GM10248 (cell line): ENCODE measurements around the gene SLC30A3.

Experiments
- CTCF ChIA-PET: fragments of 300-600 bp; sonication (Branson Sonifier 250); formaldehyde crosslinking; extraction: SDS; loops from one replicate; lab custom pipeline; 2021; ENCODE audit warnings: antibody characterized with exemption; lab: Yijun Ruan, JAX
- POLR2A ChIA-PET: fragments of 350-650 bp; sonication (Branson Sonifier 250); formaldehyde crosslinking; extraction: SDS; loops from one replicate; lab custom pipeline; 2020; ENCODE audit warnings: antibody characterized with exemption; lab: Yijun Ruan, JAX
- DNase-seq: peaks from one replicate; pipeline ENCODE4 v3.0.0; 2012; ENCODE audit errors: extremely low spot score
- TF ChIP-seq, protein P1 (sequence below): IDR thresholded peaks from 2 replicates; pipeline ENCODE4 v1.5.1; 2012; ENCODE audit warnings: mild to moderate bottlenecking, low read depth; ENCODE audit errors: extremely low read depth, missing control alignments, control extremely low read depth

Gene SLC30A3

DNA sequence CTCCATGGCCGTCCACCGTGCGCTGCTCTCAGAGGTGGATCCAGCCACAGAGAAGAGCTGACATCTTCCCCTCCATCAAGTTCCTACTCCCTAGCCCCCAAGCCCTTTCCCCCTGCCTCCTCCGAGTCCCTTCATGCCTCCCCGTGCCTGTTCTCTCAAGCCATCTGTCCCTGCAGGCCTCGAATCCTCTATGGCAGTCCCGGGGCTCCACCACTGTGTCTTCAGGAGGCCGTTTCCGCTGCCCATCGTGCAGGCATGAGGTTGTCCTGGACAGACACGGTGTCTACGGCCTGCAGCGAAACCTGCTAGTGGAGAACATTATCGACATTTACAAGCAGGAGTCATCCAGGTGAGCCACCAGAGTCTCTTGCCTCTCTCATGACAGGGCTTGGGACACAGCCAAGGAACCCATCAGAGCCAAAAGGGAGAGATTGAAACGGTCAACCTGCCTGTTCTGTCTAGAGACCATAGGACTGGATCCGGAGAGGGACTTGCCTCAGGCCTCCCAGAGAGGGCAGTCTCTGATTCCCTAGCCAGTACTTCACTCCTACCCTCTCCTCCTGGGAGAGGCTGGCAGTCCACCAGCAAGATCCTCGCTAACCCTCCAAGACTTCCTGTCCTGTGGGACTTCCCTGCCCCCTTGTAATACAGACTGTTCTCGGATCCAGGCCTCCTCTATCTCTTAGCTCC is 35.7 kb upstream of the SLC30A3 start:
- TF ChIP-seq, protein P1, sequence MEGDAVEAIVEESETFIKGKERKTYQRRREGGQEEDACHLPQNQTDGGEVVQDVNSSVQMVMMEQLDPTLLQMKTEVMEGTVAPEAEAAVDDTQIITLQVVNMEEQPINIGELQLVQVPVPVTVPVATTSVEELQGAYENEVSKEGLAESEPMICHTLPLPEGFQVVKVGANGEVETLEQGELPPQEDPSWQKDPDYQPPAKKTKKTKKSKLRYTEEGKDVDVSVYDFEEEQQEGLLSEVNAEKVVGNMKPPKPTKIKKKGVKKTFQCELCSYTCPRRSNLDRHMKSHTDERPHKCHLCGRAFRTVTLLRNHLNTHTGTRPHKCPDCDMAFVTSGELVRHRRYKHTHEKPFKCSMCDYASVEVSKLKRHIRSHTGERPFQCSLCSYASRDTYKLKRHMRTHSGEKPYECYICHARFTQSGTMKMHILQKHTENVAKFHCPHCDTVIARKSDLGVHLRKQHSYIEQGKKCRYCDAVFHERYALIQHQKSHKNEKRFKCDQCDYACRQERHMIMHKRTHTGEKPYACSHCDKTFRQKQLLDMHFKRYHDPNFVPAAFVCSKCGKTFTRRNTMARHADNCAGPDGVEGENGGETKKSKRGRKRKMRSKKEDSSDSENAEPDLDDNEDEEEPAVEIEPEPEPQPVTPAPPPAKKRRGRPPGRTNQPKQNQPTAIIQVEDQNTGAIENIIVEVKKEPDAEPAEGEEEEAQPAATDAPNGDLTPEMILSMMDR, result no peak
- POLR2A ChIA-PET, result no interaction called here

DNA sequence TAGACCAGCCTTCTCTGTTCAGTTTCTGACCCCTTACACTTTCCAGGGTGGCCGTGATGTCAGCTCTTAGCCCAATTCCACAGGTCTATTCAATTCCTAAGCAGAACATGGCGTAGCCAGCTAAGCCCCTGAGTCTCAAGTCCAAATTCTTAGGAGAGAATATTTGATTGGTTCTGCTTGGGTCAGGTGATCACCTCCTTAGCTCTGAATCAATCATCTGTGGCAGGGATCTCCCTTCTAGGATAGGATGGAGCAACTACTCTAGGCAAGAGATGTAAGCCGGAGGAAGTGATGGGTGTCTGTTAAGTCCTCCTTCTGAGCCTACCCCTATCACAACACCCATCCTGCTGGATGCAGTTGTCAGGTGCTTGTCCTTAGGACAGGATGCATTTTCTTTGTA is 34.3 kb upstream of the SLC30A3 start:
- no peak for DNase-seq
- ChIA-PET CTCF (interaction anchor here (1.0 to 10.7 kb wide), 5 partner anchors 15 to 1324 kb away, joined by 3 to 138 read pairs (median 3); partner anchors contain the start of gene TRIM54), POLR2A (no interaction called here)
- TF ChIP-seq, protein P1, result no peak

More for the DNA sequence above, 35.7 kb upstream of the SLC30A3 start:
- CTCF ChIA-PET, result interaction anchor here (1.2 to 10.7 kb wide), 3 partner anchors 9 to 36 kb away, joined by 3 to 138 read pairs (median 3); partner anchors contain the start of gene TRIM54
- DNase-seq, result no peak

DNA sequence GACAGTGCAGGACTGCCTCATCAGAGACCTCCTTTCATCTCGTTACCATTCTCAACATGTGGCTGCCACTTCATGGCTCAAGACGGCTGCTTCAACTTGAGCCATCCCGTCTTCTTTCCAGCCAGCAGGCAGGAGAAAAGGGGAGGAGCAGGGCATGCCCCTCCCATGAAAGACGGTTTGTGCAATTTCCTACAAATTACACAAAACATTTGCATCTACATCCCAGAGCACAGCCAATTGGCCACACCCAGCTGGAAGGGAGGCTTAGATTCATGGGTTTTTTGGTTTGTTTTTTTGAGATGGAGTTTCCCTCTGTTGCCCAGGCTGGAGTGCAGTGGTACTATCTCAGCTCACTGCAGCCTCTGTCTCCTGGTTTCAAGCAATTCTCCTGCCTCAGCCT is 33.6 kb upstream of the SLC30A3 start:
- ChIA-PET POLR2A (no interaction called here), CTCF (interaction anchor here (1.3 to 10.7 kb wide), 4 partner anchors 14 to 335 kb away, joined by 3 to 138 read pairs (median 4); partner anchors contain the start of gene TRIM54)
- TF ChIP-seq, protein P1, result no peak
- no peak for DNase-seq

DNA sequence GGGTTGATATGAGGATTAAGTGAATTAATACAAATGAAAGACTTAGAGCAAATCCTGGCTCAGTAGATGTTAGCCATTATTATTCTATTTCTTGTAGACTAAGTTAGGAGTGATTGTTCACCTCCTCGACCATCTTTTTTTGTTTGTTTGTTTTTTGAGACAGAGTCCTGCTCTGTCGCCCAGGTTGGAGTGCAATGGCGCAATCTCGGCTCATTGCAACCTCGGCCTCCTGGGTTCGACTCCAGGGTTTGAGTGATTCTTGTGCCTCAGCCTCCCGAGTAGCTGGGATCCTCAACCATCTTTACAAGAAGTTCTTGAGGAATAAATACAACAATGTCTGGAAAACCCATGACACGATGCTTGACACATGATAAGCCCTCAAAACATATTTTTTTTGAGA is 32.1 kb upstream of the SLC30A3 start:
- no peak for DNase-seq
- CTCF ChIA-PET, result interaction anchor here (6.8 to 9.3 kb wide), 2 partner anchors 8 to 14 kb away, joined by 63 to 87 read pairs; partner anchors contain the start of gene TRIM54
- TF ChIP-seq, protein P1, result no peak
- POLR2A ChIA-PET, result no interaction called here

DNA sequence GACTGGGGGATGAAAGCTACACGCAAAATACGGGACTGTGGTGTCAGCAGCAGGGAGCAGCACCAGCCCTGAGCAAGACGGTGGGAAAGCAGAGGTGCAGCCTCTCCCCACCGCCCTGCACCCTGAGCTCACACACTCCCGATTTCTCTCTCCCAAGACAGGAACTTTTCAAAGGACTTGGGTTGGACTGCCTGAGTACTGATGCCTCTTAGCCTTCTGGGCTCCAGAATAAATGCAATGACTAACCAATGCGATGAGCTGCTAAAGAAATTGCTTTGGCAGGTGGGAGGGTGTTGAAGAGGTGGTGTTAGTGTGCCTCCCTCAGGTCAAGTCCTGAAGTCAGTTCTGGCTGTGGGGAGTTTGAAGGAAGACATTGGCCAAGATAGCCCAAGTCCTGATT is 29.0 kb upstream of the SLC30A3 start:
- TF ChIP-seq, protein P1, result no peak
- POLR2A ChIA-PET, result no interaction called here
- CTCF ChIA-PET, result interaction anchor here (0.7 to 9.3 kb wide), 7 partner anchors 11 to 194 kb away, joined by 3 to 87 read pairs (median 8); partner anchors contain the start of gene TRIM54
- no peak for DNase-seq

DNA sequence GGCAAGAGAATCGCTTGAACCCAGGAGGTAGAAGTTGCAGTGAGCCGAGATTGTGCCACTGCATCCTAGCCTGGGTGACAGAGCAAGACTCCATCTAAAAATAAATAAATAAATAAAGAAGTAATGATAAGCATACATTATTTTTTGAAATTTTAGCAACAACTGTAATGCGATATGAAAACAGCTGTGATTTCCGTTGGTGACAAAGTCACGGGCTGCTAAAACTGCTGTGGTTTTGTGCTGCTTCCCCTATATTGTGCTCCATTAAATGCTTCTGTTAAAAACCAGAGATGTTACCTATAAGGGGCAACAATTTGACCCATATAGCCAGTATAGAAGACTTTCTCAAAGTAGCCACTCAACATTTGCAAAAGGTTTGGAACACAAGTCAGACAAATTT is 27.7 kb upstream of the SLC30A3 start:
- TF ChIP-seq, protein P1, result no peak
- no peak for DNase-seq
- ChIA-PET POLR2A (no interaction called here), CTCF (interaction anchor here (1.2 to 9.3 kb wide), 3 partner anchors 8 to 12 kb away, joined by 3 to 87 read pairs (median 63); partner anchors contain the start of gene TRIM54)
